GM23248 (cell line): ENCODE results near the gene CLDN4.

Experiments
- EZH2 ChIP-seq: fragments of 200-600 bp; sonication (generic); IDR thresholded peaks from 2 replicates; pipeline ENCODE4 v1.6.1; 2018; ENCODE audit warnings: antibody characterized with exemption, mild to moderate bottlenecking; ENCODE audit not compliant: insufficient read depth, poor library complexity, severe bottlenecking
- EZH2phosphoT487 ChIP-seq: fragments of 200-600 bp; sonication (generic); IDR thresholded peaks from 2 replicates; pipeline ENCODE4 v1.6.1; 2018; ENCODE audit warnings: antibody characterized with exemption, moderate library complexity, mild to moderate bottlenecking, low read depth; ENCODE audit not compliant: insufficient read depth

DNA sequence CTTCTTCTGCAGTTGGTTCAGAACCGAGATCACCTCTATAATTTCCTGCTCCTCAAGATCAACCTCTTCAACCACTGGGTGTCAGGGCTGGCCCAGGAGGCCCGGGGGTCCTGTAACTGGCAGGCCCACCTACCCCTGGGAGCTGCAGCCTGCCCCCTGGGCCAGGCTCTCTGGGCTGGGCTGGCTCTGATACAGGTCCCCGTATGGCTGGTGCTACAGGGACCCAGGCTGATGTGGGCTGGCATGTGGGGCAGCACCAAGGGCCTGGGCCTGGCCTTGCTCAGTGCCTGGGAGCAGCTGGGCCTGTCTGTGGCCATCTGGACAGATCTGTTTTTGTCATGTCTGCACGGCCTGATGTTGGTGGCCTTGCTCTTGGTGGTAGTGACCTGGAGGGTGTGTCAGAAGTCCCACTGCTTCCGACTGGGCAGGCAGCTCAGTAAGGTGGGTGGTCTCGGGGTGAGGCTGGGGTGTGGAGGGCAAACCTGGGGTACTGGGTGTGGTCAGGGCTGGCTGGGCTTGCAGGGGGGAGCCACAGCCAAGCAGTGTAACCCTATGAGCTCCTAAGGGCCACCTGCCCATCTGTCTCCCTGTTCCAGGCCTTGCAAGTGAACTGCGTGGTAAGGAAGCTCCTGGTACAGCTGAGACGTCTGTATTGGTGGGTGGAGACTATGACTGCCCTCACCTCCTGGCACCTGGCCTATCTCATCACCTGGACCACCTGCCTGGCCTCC lies 34.4 kb downstream of the CLDN4 start:
- TF ChIP-seq EZH2: no peak
- TF ChIP-seq EZH2phosphoT487: no peak
